ENCODE measurements around the gene FICD. TPM values are rescaled to one million over a fixed set of nuclear protein-coding genes. Genes with fewer than 3 reads are reported as not detected.
A peak's percentile ranks its signal among the peaks of the same experiment; 100 is the strongest.

FICD gene
- total RNA-seq (2016; rRNA removed; fragmentation: Illumina TruSeq; extraction: Trizol) = 1.1 and 3.0 TPM in 2 replicates
- total RNA-seq (2016; cell fraction: cytosol; rRNA removed; fragmentation: Illumina TruSeq; extraction: Trizol; ENCODE audit: low read depth) = 0.35 and 0.71 TPM in 2 replicates
- total RNA-seq (2016; cell fraction: insoluble cytoplasmic fraction; rRNA removed; fragmentation: Illumina TruSeq; extraction: Trizol) = 1.1 and 2.7 TPM in 2 replicates
- total RNA-seq (2016; cell fraction: membrane; rRNA removed; fragmentation: Illumina TruSeq; extraction: Trizol) = 0.96 and 1.4 TPM in 2 replicates
- total RNA-seq (2016; cell fraction: nucleus; rRNA removed; fragmentation: Illumina TruSeq; extraction: Trizol) = 4.3 and 5.0 TPM in 2 replicates
- 0.99 and 1.2 TPM in 2 replicates for polyA plus RNA-seq (2011; rRNA removed)
- 1.1 and 1.4 TPM in 2 replicates for polyA plus RNA-seq (2011; cell fraction: cytosol; rRNA removed)
- polyA plus RNA-seq (2011; cell fraction: nucleus; rRNA removed) = 2.7 and 3.4 TPM in 2 replicates
- polyA plus RNA-seq (2012) = 2.5 and 2.6 TPM in 2 replicates
- 0.19 and 0.40 TPM in 2 replicates for polyA plus RNA-seq (2016; cell fraction: cytosol; fragmentation: Illumina TruSeq; extraction: Trizol; ENCODE audit: low read depth)
- 0.85 and 1.5 TPM in 2 replicates for polyA plus RNA-seq (2016; cell fraction: insoluble cytoplasmic fraction; fragmentation: Illumina TruSeq; extraction: Trizol; ENCODE audit: low read depth)
- polyA plus RNA-seq (2016; cell fraction: membrane; fragmentation: Illumina TruSeq; extraction: Trizol; ENCODE audit: low read depth) = 0.32 and 0.69 TPM in 2 replicates
- polyA plus RNA-seq (2016; cell fraction: nucleus; fragmentation: Illumina TruSeq; extraction: Trizol; ENCODE audit: insufficient read depth, low read depth) = 3.1 TPM in 2 replicates
- 4.5 and 6.7 TPM in 2 replicates for polyA minus RNA-seq (2011; rRNA and poly(A)+ RNA removed; ENCODE audit: low replicate concordance)
- polyA minus RNA-seq (2011; cell fraction: cytosol; rRNA and poly(A)+ RNA removed) = 2.0 and 2.5 TPM in 2 replicates
- 3.1 and 4.8 TPM in 2 replicates for polyA minus RNA-seq (2011; cell fraction: nucleus; rRNA and poly(A)+ RNA removed)
- percentile 55 among the genes with signal in this experiment for Bru-seq, nascent RNA
- percentile 50 among the genes with signal in this experiment for BruChase-seq, experiment 1, labeled RNA remaining after a 6-hour chase
- percentile 60 among the genes with signal in this experiment for BruChase-seq, experiment 2, labeled RNA remaining after a 2-hour chase
- long read RNA-seq, experiment 1, transcript FICD-204 (3 exons, 3,347 nt) = major isoform, 6 of 10 reads
- long read RNA-seq, experiment 1, partial matches to known transcripts = 0 of 10 reads
- long read RNA-seq, experiment 1, other reads (novel, unspliced or antisense) = 4 of 10 reads
- long read RNA-seq, experiment 2, partial matches to known transcripts = 6 of 7 reads
- long read RNA-seq, experiment 2, other reads (novel, unspliced or antisense) = 0 of 7 reads

GRCh38 chr12:108514973-108515814 lies at the start of gene FICD:
TSS of gene FICD (plus strand) at chr12:108515277. CDS start at chr12:108516973, 1,696 bp downstream.
- CTCF ChIA-PET (ENCODE audit: low intra/inter-chr PET ratio, low total read pairs) = no interaction called here
- Histone ChIP-seq H3K27ac (ENCODE audit: extremely low read length, insufficient read depth, low read length) (peak within 1 kb of the TSS; percentile 54), H3K36me3 (replicated peaks in 1 of 2; ENCODE audit: control insufficient read depth in 1 of 2, insufficient read depth in 2 of 2, low read length in 2 of 2) (peaks cover 10 to 21% of the 10 kb centered on the region in 2 experiments), H4K20me1 (ENCODE audit: insufficient read depth, low read length) (no peaks in the 10 kb centered on the region; the same call in 1 of the 2 replicates), H3K4me3 (replicated peaks in 1 of 3; ENCODE audit: insufficient read depth in 1 of 3, low read depth in 2 of 3, low read length in 3 of 3) (peak within 1 kb of the TSS; percentile 65 to 99 (median 88)), H3K9ac (ENCODE audit: insufficient read depth, low read depth, low read length) (peak within 1 kb of the TSS; percentile 86), H3K9me3 (ENCODE audit: low read length) (no peaks in the 10 kb centered on the region), H3K27me3 (ENCODE audit: control insufficient read depth in 1 of 2, insufficient read depth in 2 of 2, low read length in 2 of 2) (no peaks in the 10 kb centered on the region), H2AFZ (ENCODE audit: low read length) (peak within 1 kb of the TSS; percentile 51), H3K4me1 (ENCODE audit: insufficient read depth, low read length) (peaks cover 21% of the 10 kb centered on the region), H3K79me2 (ENCODE audit: insufficient read depth, low read length) (no peaks in the 10 kb centered on the region), H3K4me2 (ENCODE audit: low read depth, low read length) (peak within 1 kb of the TSS; percentile 95)
- POLR2A ChIA-PET = interaction anchor here (1.2 kb wide), 1 partner anchor 47 kb away, joined by 6 read pairs; the partner anchor contains the start of gene ISCU
- ATAC-seq = peak; percentile 89
- DNase-seq (ENCODE audit: low spot score) = peak; percentile 97
- in situ Hi-C loops (cut with HindIII; ENCODE audit: extremely low pct_ligation_motif_present, low pct_unique_long_range_greater_than_20kb) = no loop called here
- TSS peak; percentile 85 for BruUV-seq (replicated peaks)
- WGBS (ENCODE audit: low lambda C conversion rate) = 1% methylated on average over 49 of the region's 67 CpGs
- FAIRE-seq = peak; percentile 77
- intact Hi-C loops (cut with micrococcal nuclease; ENCODE audit: unreplicated experiment) = loop anchor here (2.0 kb wide), 1 partner anchor 202 kb away; no protein-coding TSS in a partner anchor
- TF ChIP-seq CHD2 (IDR thresholded peaks at IDR 0.05; ENCODE audit: low read depth, low read length) (peak; percentile 50; the same call in 1 of the 2 replicates), SIX4 (CRISPR knock-in tag; IDR thresholded peaks at IDR 0.05) (no peak), ZNF562 (CRISPR knock-in tag; IDR thresholded peaks at IDR 0.05; ENCODE audit: borderline replicate concordance) (no peak), ZFP82 (CRISPR knock-in tag; IDR thresholded peaks at IDR 0.05; ENCODE audit: borderline replicate concordance) (no peak), MLLT10 (CRISPR knock-in tag; IDR thresholded peaks at IDR 0.05) (no peak), ZNF709 (CRISPR knock-in tag; IDR thresholded peaks at IDR 0.05) (no peak), NR2F2 (IDR thresholded peaks at IDR 0.05; ENCODE audit: borderline replicate concordance, low read depth) (no peak), TP53 (CRISPR knock-in tag; conservative IDR thresholded peaks at IDR 0.05) (no peak), CHD4 (IDR thresholded peaks at IDR 0.05; ENCODE audit: borderline replicate concordance, low read length) (no peak), NRL (CRISPR knock-in tag; IDR thresholded peaks at IDR 0.05; ENCODE audit: borderline replicate concordance) (peak; percentile 52; the same call in 1 of the 2 replicates), SP4 (CRISPR knock-in tag; IDR thresholded peaks at IDR 0.05) (peak; percentile 83), ZBTB42 (CRISPR knock-in tag; IDR thresholded peaks at IDR 0.05) (0 out of 2 replicates have a peak, but pooled peaks have one; percentile 37), ZEB1 (IDR thresholded peaks at IDR 0.05; ENCODE audit: insufficient replicate concordance, low read depth) (no peak), GPBP1L1 (CRISPR knock-in tag; IDR thresholded peaks at IDR 0.05) (no peak), U2AF1 (optimal IDR thresholded peaks at IDR 0.05; ENCODE audit: low read depth, low read length) (peak; percentile 34), HES4 (CRISPR knock-in tag; IDR thresholded peaks at IDR 0.05; ENCODE audit: borderline replicate concordance) (no peak)
- TF ChIP-seq, protein P1, sequence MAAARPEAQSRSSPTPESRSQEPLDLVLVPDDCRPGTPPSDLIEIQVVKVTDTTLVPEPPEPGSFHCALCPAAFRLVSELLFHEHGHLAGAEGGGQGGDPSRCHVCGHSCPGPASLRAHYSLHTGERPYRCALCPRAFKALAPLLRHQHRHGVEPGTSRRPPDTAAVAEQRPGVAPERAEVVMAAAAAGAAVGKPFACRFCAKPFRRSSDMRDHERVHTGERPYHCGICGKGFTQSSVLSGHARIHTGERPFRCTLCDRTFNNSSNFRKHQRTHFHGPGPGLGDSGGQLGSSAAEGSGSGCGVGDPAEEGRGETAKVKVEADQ (CRISPR knock-in tag; IDR thresholded peaks at IDR 0.05; ENCODE audit: borderline replicate concordance) = peak; percentile 48; the same call in 1 of the 2 replicates

Measured in HepG2 (cell line).